ENCODE data around the gene FANCC.
"Not testable (repeated sequence)": the region's sequence is repeated elsewhere in the genome, so short reads cannot be mapped to it uniquely, and the experiment has no call there.

Gene FANCC

GRCh38 chr9:95225726-95226106, 91.8 kb downstream of the FANCC start:
- TF ChIP-seq CTCF (IDR thresholded peaks at IDR 0.05; ENCODE audit: low read depth, low read length): no peak
- H3K4me3 ChIP-seq (ENCODE audit: low read depth, low read length): no peak overlapping the region

- TF ChIP-seq CTCF (IDR thresholded peaks at IDR 0.05; ENCODE audit: low read depth, low read length): no peak
- H3K4me3 ChIP-seq (ENCODE audit: low read depth, low read length): no peak overlapping the region
Observed at GRCh38 chr9:95225076-95225725, 92.3 kb downstream of the FANCC start.

GRCh38 chr9:95224376-95225019, 93.0 kb downstream of the FANCC start:
- no peak overlapping the region for H3K4me3 ChIP-seq (ENCODE audit: low read depth, low read length)
- TF ChIP-seq CTCF (IDR thresholded peaks at IDR 0.05; ENCODE audit: low read depth, low read length): no peak

- H3K4me3 ChIP-seq (ENCODE audit: low read depth, low read length): not testable (repeated sequence)
Observed at GRCh38 chr9:95220352-95220751, 97.2 kb downstream of the FANCC start.

DNA sequence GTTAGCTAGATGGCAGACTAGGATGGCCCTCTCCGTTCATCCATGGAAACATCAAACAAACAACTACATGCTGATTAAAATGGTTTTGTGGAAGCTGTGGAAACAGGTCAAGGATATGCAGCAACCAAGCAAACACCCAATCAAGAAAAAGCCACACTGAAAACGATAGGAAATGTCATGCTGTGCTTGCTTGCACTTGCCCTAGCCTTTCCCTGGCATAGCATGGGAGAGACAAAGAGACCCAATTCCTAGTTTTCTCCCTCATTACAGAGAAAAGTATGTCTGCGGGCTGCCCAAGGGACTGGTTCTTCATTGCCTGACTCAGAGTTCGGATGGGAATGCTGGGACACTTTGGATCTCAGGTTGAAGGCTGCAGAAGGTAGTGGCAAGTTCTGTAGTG, 98.7 kb downstream of the FANCC start:
- no peak for TF ChIP-seq CTCF (IDR thresholded peaks at IDR 0.05; ENCODE audit: low read depth, low read length)
- no peak overlapping the region for H3K4me3 ChIP-seq (ENCODE audit: low read depth, low read length)

DNA sequence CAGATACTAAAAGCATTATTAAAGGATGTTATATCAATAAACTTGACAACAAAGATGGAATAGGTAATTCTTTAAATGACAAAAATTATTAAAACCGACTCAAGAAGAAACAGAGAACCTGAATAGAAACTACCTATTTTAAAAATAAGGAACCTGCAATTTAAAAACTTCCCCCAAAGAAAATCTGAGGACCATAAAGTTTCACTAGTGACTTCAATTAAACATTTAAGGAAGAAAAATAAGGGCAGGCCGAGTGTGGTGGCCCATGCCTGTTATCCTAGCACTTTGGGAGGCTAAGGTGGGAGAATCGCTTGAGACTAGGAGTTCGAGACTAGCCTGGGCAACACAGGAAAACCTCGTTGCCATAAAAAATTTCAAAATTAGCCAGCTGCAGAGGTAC, 99.6 kb downstream of the FANCC start:
- H3K4me3 ChIP-seq (ENCODE audit: low read depth, low read length): no peak overlapping the region
- TF ChIP-seq CTCF (IDR thresholded peaks at IDR 0.05; ENCODE audit: low read depth, low read length): no peak

DNA sequence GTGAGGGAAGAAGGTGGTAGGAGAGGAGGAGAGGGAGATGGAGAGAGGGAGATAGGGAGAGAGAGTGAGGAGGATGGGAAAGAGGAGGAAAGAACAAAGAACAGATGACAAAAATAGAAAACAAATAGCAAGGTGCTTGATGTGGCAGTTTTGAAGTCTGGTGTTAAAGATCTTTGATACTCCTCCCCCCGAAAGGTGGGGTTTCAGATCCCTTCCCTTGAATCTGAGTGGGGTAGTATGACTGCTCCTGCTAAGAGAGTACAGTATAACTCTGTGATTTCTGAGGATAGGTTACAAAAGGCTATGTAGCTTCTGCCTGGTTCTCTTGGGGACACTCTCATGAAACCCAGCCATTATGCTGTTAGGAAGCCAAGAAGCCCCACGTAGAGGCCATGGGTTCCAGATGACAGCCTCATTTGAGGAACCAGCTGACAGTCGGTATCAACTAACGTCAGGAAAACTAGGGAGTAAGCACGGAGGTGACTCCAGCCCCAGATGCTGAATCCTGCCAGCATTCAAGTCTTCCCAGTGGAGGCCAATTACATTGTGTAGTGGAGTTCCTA, 102.1 kb downstream of the FANCC start:
- no peak overlapping the region for H3K4me3 ChIP-seq (ENCODE audit: low read depth, low read length)
- TF ChIP-seq CTCF (IDR thresholded peaks at IDR 0.05; ENCODE audit: low read depth, low read length): no peak

All from WI38 (cell line).